Activated T-cell treated with anti-CD3 and anti-CD28 coated beads, Interleukin-2, amount 50 U/mL, for 48 hours (primary cell): ENCODE measurements around the gene NPIPA2.
"Not testable (repeated sequence)": the region's sequence is repeated elsewhere in the genome, so short reads cannot be mapped to it uniquely, and the experiment has no call there.

Experiments
- DNase-seq, 2 experiments: peaks; one replicate each; pipeline ENCODE4 v3.0.0-alpha.2; 2020

Gene NPIPA2

GRCh38 chr16:14742273-14743128 lies at the start of gene NPIPA2:
TSS of gene NPIPA2 (plus strand) at chr16:14742533. CDS start at chr16:14748066, 5,533 bp downstream.
- DNase-seq, result not testable (repeated sequence)

- not testable (repeated sequence) for DNase-seq
Measured at GRCh38 chr16:14694129-14694528, 48.2 kb upstream of the NPIPA2 start, which contains the start of gene PLA2G10. TSS of gene PLA2G10 (minus strand) at chr16:14694308. CDS start at chr16:14694229, 79 bp downstream.

- not testable (repeated sequence) for DNase-seq
Measured at GRCh38 chr16:14701859-14702258, 40.5 kb upstream of the NPIPA2 start.

- not testable (repeated sequence) for DNase-seq
Measured at GRCh38 chr16:14702672-14703071, 39.7 kb upstream of the NPIPA2 start.

- not testable (repeated sequence) for DNase-seq
Measured at GRCh38 chr16:14703156-14704011, 38.9 kb upstream of the NPIPA2 start, which contains the start of gene NPIPA3. TSS of gene NPIPA3 (plus strand) at chr16:14703411. CDS start at chr16:14708944, 5,533 bp downstream.

GRCh38 chr16:14733233-14733632 lies 9.1 kb upstream of the NPIPA2 start:
- not testable (repeated sequence) for DNase-seq

- DNase-seq, result not testable (repeated sequence)
Measured at GRCh38 chr16:14740832-14741385, 1.4 kb upstream of the NPIPA2 start.

GRCh38 chr16:14741794-14742193 lies 539 bp upstream of the NPIPA2 start:
- DNase-seq, result not testable (repeated sequence)

GRCh38 chr16:14773654-14774053 lies 31.3 kb downstream of the NPIPA2 start:
- DNase-seq, result not testable (repeated sequence)

GRCh38 chr16:14775624-14776023 lies 33.3 kb downstream of the NPIPA2 start:
- DNase-seq, result not testable (repeated sequence)

GRCh38 chr16:14776763-14777162 lies 34.4 kb downstream of the NPIPA2 start:
- not testable (repeated sequence) for DNase-seq

GRCh38 chr16:14779368-14779877 lies 37.1 kb downstream of the NPIPA2 start:
- not testable (repeated sequence) for DNase-seq

GRCh38 chr16:14786180-14786579 lies 43.8 kb downstream of the NPIPA2 start:
- not testable (repeated sequence) for DNase-seq

GRCh38 chr16:14789577-14789976 lies 47.2 kb downstream of the NPIPA2 start:
- not testable (repeated sequence) for DNase-seq

- not testable (repeated sequence) for DNase-seq
Measured at GRCh38 chr16:14790320-14790956, 48.1 kb downstream of the NPIPA2 start.

GRCh38 chr16:14792914-14793313 lies 50.6 kb downstream of the NPIPA2 start:
- DNase-seq, result not testable (repeated sequence)

- not testable (repeated sequence) for DNase-seq
Measured at GRCh38 chr16:14797558-14797957, 55.2 kb downstream of the NPIPA2 start.

GRCh38 chr16:14803577-14803976 lies 61.2 kb downstream of the NPIPA2 start:
- DNase-seq, result not testable (repeated sequence)

GRCh38 chr16:14807184-14807678 lies 64.9 kb downstream of the NPIPA2 start:
- not testable (repeated sequence) for DNase-seq

- not testable (repeated sequence) for DNase-seq
Measured at GRCh38 chr16:14813890-14814289, 71.6 kb downstream of the NPIPA2 start.
